Measurements from ENCODE around the gene OR51B4. TPM values are rescaled to one million over a fixed set of nuclear protein-coding genes. Genes with fewer than 3 reads are reported as not detected.

OR51B4 gene
- total RNA-seq, 4 donors from 2014 or later, result not detected

DNA sequence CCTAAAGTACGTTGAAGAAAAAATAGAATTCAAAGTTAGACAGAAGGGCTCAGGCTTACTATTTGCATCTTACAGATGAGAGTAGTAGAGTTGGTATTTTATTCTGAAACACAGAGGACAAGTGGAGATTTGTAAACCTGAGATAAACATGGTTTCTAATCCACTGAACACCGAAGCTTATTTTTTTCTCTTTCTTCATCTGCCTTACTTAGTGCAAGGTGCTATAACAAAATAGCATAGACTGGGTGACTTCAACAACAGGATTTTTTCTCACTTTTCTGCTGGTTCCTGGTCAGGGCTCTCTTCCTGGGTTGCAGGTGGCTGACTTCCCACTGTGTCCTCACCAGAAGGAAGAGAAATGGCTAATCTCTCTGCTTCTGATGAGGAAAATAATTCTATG, 50.0 kb downstream of the OR51B4 start:
- TF ChIP-seq, protein P1, sequence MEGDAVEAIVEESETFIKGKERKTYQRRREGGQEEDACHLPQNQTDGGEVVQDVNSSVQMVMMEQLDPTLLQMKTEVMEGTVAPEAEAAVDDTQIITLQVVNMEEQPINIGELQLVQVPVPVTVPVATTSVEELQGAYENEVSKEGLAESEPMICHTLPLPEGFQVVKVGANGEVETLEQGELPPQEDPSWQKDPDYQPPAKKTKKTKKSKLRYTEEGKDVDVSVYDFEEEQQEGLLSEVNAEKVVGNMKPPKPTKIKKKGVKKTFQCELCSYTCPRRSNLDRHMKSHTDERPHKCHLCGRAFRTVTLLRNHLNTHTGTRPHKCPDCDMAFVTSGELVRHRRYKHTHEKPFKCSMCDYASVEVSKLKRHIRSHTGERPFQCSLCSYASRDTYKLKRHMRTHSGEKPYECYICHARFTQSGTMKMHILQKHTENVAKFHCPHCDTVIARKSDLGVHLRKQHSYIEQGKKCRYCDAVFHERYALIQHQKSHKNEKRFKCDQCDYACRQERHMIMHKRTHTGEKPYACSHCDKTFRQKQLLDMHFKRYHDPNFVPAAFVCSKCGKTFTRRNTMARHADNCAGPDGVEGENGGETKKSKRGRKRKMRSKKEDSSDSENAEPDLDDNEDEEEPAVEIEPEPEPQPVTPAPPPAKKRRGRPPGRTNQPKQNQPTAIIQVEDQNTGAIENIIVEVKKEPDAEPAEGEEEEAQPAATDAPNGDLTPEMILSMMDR (IDR thresholded peaks at IDR 0.05; ENCODE audit: low read depth), result no peak

Other genes with a start within 250 kb of the OR51B4 start
- gene OR52E2, start 242.3 kb downstream of the OR51B4 start, total RNA-seq, result not detected
- not detected for gene OR52E1, start 232.4 kb downstream of the OR51B4 start, total RNA-seq
- not detected for gene OR52A5, start 163.6 kb downstream of the OR51B4 start, total RNA-seq
- not detected for gene OR52A1, start 147.2 kb downstream of the OR51B4 start, total RNA-seq
- not detected for gene OR51V1, start 101.3 kb downstream of the OR51B4 start, total RNA-seq
- gene HBB, start 74.9 kb downstream of the OR51B4 start, total RNA-seq, result 100 to 1,000 TPM in 2 of 4 donors, 10 to 100 TPM in 2; 22.2 to 687 (median 94.5) TPM
- gene HBD, start 67.5 kb downstream of the OR51B4 start, total RNA-seq, result 1 to 10 TPM in 1 of 4 donors, not detected in 3; 4.4 TPM
- not detected for gene HBG1, start 52.1 kb downstream of the OR51B4 start, total RNA-seq
- gene HBG2, start 47.2 kb downstream of the OR51B4 start, total RNA-seq, result not detected
- not detected for gene HBE1, start 32.0 kb downstream of the OR51B4 start, total RNA-seq
- gene OR51B2, start 22.4 kb upstream of the OR51B4 start, total RNA-seq, result not detected
- gene OR51B5, start 41.6 kb upstream of the OR51B4 start, total RNA-seq, result under 1 TPM in 2 of 4 donors, not detected in 2; 0.66 to 0.85 TPM
- gene OR51B6, start 49.6 kb upstream of the OR51B4 start, total RNA-seq, result not detected
- gene OR51M1, start 81.9 kb upstream of the OR51B4 start, total RNA-seq, result not detected
- not detected for gene OR51Q1, start 120.2 kb upstream of the OR51B4 start, total RNA-seq
- gene OR51I1, start 139.6 kb upstream of the OR51B4 start, total RNA-seq, result 1 to 10 TPM in 1 of 4 donors, not detected in 3; 2.9 TPM
- not detected for gene OR51I2, start 147.4 kb upstream of the OR51B4 start, total RNA-seq
- not detected for gene OR52D1, start 186.7 kb upstream of the OR51B4 start, total RNA-seq
- under 1 TPM in 3 of 4 donors, not detected in 1; 0.17 to 0.57 (median 0.49) TPM for gene UBQLN3, start 208.0 kb upstream of the OR51B4 start, total RNA-seq
- under 1 TPM; 0.34 to 0.98 (median 0.71) TPM for gene UBQLNL, start 214.8 kb upstream of the OR51B4 start, total RNA-seq
- not detected for gene OR52H1, start 246.6 kb upstream of the OR51B4 start, total RNA-seq